AG04449 (cell line): ENCODE results near the gene RFX1.
"Not testable (repeated sequence)": the region's sequence is repeated elsewhere in the genome, so short reads cannot be mapped to it uniquely, and the experiment has no call there.

Experiments used
- CTCF ChIA-PET: fragments of 350-600 bp; formaldehyde crosslinking; extraction: SDS; loops from one replicate; lab custom pipeline; 2021; ENCODE audit warnings: antibody characterized with exemption; lab: Yijun Ruan, JAX
- POLR2A ChIA-PET: fragments of 400-600, 350-600 bp; formaldehyde crosslinking; extraction: SDS; loops from one replicate; lab custom pipeline; 2020; ENCODE audit warnings: antibody characterized with exemption, inconsistent platforms; lab: Yijun Ruan, JAX
- DNase-seq: peaks from one replicate; pipeline ENCODE4 v3.0.0-alpha.2; 2010; ENCODE audit warnings: low read depth, low spot score
- H3K4me3 ChIP-seq: 2 replicates; pipeline ENCODE4 v1.5.1; 2011; ENCODE audit warnings: low read depth, mild to moderate bottlenecking, control low read depth, low read length
- CTCF ChIP-seq: IDR thresholded peaks from one replicate; pipeline ENCODE4 v1.5.1; 2011; ENCODE audit warnings: mild to moderate bottlenecking, moderate library complexity, low read length, control low read depth, inconsistent platforms; ENCODE audit not compliant: insufficient read depth; ENCODE audit errors: missing control alignments

The RFX1 gene

GRCh38 chr19:14030997-14031718 is 25.0 kb upstream of the RFX1 start:
- ChIA-PET POLR2A (interaction anchor here (1.0 to 1.2 kb wide), 2 partner anchors 14 to 25 kb away, joined by 3 to 4 read pairs; no protein-coding TSS in a partner anchor), CTCF (interaction anchor here (0.7 to 4.4 kb wide), 21 partner anchors 9 to 152 kb away, joined by 3 to 30 read pairs (median 4); partner anchors contain the start of genes BRME1, CC2D1A, MISP3 and PODNL1)
- peak overlapping the region; percentile 73 for H3K4me3 ChIP-seq
- no peak for TF ChIP-seq CTCF
- no peak for DNase-seq

DNA sequence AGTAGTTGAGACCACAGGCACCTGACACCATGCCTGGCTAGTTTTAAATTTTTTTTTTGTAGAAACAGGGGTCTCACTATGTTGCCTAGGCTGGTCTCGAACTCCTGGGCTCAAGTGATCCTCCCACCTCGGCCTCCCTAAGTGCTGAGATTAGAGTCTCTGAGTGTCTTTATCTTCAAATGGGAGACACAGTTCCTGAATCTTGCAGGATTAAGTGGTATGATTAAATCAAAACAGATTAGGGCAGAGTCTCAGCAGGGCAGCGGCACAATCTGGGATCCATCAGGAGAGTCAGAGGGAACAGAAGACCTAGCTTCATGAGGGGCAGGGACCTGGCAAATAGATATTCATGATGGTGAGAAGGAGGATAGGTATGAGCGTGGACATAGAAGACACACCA is 22.8 kb upstream of the RFX1 start:
- H3K4me3 ChIP-seq = no peak overlapping the region
- no peak for DNase-seq
- ChIA-PET CTCF (interaction anchor here (0.7 to 1.6 kb wide), 4 partner anchors 10 to 148 kb away, joined by 3 to 7 read pairs (median 4); no protein-coding TSS in a partner anchor), POLR2A (no interaction called here)
- no peak for TF ChIP-seq CTCF

DNA sequence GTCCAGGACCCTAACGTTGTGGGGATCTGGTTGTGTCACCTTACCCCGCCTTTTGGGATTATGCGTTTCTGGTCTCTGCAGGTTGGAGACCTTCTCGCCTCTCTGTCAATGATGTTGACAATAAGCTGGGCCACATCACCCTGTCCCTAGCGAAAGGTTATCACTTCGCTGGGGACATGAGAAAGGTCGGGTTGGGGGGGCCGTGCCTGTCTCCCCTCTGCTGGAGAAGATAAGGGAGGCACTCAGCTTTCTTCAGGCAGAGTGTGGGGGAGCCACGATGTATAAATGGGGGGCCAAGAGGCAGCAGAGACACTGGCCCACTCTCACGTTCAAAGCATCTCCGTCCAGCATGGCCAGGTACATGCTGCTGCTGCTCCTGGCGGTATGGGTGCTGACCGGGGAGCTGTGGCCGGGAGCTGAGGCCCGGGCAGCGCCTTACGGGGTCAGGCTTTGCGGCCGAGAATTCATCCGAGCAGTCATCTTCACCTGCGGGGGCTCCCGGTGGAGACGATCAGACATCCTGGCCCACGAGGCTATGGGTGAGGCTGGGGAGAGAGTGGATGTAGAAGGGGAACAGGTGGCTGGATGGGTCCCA is 21.8 kb upstream of the RFX1 start, which contains the start of gene RLN3:
Gene RLN3 (plus strand): TSS at position 293 of the 595 bp plus-strand sequence. CDS start 57 bp downstream, at position 350.
- ChIA-PET CTCF (interaction anchor here (0.6 to 1.6 kb wide), 4 partner anchors 9 to 46 kb away, joined by 3 to 7 read pairs (median 4); no protein-coding TSS in a partner anchor), POLR2A (no interaction called here)
- no peak for TF ChIP-seq CTCF
- no peak within 1 kb of the TSS for H3K4me3 ChIP-seq
- no peak for DNase-seq

DNA sequence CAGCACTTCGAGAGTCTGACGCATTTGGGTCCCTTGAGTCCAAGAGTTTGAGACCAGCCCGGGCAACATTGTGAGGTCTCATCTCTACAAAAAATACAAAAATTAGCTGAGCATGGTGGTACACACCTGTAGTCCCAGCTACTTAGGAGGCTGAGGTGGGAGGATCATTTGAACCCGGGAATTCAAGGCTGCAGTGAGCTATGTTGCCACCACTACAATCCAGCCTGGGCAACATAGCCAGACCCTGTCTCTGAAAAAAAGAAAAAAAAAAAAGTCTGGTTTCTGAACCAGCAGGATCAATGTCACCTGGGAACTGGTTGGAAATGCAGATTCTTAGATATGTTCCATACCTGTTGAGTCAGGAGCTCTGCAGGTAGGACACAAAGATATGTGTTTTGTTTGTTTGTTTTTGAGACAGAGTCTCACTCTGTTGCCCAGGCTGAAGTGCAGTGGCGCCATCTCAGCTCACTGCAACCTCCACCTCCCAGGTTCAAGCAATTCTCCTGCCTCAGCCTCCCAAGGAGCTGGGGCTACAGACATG is 20.6 kb upstream of the RFX1 start:
- CTCF ChIA-PET = interaction anchor here (0.7 to 1.3 kb wide), 5 partner anchors 11 to 146 kb away, joined by 3 to 4 read pairs (median 3); no protein-coding TSS in a partner anchor
- H3K4me3 ChIP-seq, DNase-seq, POLR2A ChIA-PET: not testable (repeated sequence)

DNA sequence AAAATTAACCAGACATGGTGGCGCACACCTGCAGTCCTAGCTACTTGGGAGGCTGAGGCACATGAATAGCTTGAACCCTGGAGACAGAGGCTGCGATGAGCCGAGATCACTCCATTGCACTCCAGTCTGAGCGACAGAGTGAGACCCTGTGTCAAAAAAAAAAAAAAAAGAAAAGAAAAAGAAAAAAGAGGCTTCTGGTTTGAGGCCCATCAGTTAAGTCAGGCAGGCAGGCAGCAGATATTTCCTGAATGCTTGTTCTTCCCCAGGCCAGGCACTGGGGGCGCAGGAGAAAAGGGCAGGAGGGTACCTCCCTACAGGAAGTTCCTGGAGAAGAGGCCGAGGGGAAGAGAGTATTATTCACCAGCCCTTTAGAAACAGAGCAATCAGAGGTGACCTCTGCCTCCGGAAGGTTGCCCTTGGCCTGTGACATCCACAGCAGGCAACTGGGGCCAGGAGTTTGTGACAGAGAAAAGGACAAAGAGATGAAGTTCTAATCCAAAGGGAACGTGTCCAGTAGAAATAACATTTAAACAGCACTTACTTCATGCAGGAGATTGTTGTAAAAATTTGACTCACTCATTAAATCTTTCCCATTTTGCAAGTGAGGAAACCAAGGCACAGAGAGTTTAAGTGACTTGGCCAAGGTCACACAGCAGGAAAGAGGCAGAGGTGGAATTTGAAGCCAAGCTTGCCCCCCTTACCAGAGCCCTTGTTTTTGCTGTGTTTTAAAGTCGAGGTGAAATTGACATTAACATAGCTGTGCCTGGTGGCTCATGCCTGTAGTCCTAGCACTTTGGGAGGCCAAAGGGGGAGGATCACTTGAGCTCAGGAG is 17.5 kb upstream of the RFX1 start:
- no peak for DNase-seq
- H3K4me3 ChIP-seq = no peak overlapping the region
- peak; percentile 38 for TF ChIP-seq CTCF
- CTCF ChIA-PET = interaction anchor here (1.0 to 2.5 kb wide), 2 partner anchors 8 to 25 kb away, joined by 3 to 11 read pairs; partner anchors contain the start of gene IL27RA
- POLR2A ChIA-PET = no interaction called here

GRCh38 chr19:14022469-14022868 is 16.3 kb upstream of the RFX1 start:
- POLR2A ChIA-PET = interaction anchor here (0.6 kb wide), 1 partner anchor 49 kb away, joined by 3 read pairs; no protein-coding TSS in a partner anchor

More at GRCh38 chr19:14022469-14022868, 16.3 kb upstream of the RFX1 start:
- CTCF ChIA-PET = interaction anchor here (0.9 to 2.5 kb wide), 4 partner anchors 9 to 26 kb away, joined by 3 to 11 read pairs (median 4); partner anchors contain the start of gene IL27RA
- no peak for DNase-seq
- no peak overlapping the region for H3K4me3 ChIP-seq
- TF ChIP-seq CTCF = no peak
